Embryonic facial prominence (tissue), 1 donor: ENCODE data around the gene VPS51.

Experiments
- DNase-seq: peaks from one replicate; pipeline ENCODE4 v3.0.0-alpha.2; 2016; ENCODE audit errors: extremely low spot score

VPS51 gene

DNA sequence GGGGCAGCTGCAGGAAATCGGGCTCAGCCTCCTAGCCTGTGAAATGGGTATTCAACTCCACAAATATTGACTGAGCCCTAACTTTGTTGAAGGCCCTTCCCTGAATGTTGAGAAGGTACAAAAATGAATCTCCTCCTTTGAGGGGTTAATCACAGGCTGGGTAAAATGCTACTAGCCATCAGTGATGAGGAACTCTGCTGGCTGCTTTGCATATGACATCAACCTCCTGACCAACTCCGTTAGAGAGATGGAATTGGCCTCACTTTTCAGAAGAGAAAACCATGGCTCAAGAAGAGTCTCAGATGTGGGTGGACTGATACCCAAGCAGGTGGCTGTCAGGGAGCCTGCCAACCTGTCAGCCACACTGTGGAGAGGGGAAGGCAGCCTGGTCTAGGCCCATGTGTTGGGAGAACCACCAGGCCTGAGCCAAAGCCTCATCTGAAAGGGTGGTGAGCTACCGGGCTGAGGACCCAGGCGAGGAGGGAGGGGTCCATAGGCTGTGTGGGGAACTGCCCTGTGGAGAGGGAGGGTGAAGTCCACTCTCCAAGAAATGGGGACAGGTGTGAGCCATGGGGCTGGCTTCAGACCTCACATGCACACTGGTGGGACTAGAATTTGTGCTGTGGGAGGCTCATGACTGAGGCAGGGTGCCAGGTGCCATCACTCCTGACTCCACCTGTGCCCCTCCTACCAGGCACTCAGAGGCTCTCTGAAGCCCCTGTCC is 23.9 kb upstream of the VPS51 start:
- no peak for DNase-seq

GRCh38 chr11:65072631-65072966 is 23.4 kb upstream of the VPS51 start:
- DNase-seq = no peak

GRCh38 chr11:65077451-65077850 is 18.6 kb upstream of the VPS51 start:
- DNase-seq = no peak

DNA sequence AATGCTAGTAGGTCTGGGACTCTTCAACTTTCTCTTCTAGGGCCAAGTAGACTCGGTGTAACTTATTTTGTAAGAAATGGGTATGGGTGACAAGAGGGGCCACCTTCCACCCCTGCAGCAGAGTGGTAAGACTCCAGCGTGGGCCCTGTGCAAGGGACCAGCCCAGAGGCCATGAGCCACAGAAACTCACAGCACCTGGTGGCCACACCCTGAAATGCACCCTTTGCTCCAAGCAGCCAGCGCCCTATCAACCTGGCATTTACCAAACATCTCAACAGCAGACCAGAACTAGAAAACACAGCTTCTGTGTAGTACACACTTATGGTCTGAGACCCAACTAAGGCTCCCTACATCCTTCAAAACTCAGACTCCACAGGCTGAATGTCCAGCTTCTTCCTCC is 17.9 kb upstream of the VPS51 start:
- DNase-seq = no peak

- DNase-seq = no peak
Measured at GRCh38 chr11:65078786-65079342, 17.1 kb upstream of the VPS51 start.

DNA sequence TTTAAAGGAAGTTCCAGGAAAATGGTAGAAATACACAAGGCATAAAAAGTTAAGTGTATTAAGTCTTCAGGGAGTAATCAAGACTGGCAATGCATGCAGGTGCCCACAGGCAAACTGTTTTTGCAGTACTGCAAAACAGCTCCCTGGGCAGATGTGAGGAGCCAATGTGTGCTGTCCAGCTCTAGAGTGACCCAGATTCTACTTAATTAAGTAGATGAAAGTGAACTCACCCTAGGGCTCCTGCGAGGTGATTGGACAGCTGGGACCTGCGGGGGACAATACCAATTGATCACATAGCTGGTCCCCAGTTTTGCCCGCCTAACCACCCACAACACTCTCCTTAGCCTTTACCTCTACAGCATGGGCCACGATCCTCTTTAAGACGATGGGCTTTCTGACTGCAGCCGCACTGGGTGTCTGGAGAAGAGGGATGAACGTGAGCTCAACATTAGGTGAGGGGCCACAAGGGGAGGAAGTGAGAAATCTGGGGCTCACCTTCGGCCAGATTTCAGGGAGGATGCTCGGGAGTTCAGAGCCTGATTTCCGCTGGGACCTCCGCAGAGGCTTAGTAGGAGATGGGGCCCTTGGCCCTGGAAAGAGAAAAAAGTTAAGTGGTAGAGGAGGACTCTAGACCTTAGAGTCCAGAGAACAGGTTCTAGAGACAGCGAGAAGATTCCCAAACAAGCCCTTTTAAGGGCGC is 12.7 kb upstream of the VPS51 start:
- no peak for DNase-seq

DNA sequence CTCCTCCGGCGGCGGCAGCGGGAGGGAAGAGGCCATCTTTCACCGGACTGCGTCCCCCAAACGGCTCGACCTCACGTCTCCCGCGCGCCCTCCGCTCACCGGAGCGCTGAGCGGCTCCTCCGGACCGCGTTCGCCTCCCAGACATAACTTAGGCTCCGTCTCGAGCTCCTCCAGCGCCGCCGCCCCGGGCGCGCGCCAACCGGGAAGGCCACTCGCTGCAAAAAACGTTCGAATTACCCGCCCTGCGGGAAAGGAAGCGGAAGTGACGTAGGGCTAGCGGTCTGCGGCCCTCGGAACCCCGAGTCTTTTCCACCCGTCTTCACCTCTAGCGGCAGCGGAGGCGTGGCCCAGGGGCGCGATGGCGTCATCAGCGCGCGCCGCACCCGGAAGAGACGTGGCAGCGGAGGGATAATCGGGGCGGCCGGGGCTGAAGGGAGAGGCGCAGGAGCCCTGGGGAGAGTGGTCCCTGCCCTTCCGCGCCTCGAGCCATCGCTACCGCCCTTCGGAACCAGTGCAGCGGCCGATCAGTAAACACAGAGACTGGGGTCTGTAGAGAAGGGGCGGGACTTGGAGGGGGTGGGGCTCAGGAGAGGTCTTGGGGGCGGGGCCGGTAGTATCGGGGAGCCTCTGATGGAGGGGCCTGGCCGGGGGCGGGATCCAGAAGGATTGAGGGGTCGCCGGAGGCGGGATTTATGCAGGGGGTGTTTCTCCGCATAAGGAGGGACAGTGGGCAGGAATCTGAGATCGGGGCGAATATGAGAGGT is 12.0 kb upstream of the VPS51 start, which contains the start of the genes CDCA5 and ZFPL1:
Gene CDCA5, minus strand, starts transcription at position 207 of the 764 bp plus-strand sequence. Its CDS starts 62 bp downstream, at position 145.
Gene ZFPL1, plus strand, starts transcription at position 389 of the 764 bp plus-strand sequence. CDS start 477 bp downstream, outside the sequence.
- DNase-seq = peak; percentile 97

DNA sequence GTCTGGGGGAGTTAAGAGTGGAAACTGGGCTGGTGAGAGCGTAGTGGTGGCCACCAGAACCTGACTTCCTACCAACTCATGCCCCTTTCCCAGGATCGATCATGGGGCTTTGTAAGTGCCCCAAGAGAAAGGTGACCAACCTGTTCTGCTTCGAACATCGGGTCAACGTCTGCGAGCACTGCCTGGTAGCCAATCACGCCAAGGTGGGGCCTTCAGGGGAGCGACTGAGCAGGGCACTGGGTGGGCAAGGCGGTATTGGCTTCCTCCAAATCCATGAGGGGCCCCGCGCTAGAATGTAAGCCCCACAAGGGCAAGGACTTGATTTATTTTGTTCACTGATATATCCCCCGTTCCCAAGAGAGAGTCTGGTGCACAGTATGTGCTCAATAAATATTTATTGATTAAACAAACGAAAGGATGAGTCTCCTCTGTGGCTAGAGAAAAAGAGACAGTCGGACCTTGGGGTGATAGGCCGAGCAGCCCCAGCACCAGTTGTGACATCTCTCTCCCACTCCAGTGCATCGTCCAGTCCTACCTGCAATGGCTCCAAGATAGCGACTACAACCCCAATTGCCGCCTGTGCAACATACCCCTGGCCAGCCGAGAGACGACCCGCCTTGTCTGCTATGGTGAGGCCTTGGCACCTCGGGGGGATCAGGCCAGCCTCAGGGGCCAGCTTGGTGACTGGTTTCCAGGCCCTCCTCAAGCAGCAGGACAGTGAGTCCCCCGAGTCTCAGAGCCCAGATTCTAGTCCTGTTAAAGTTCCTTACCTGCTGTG is 11.2 kb upstream of the VPS51 start:
- DNase-seq = no peak

DNA sequence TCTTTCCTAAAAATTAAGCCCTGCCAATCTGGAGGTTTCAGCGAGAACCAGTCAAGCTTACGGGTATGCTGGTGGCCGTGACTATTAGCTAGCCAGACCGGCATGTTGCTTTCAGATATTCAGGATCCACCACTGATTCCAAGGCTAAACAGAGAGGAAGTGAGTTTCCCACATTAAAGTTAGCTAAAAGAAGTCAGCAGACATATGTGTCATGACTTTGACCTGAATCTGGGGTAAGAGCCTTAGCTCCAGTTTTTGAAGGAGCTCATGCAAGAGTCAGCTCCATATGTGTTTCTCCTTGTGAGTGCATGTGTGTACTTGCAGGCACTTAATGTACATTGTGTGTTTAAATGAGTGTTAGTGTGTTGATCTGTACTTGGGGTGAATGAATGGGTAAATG is 10.6 kb upstream of the VPS51 start:
- no peak for DNase-seq

DNA sequence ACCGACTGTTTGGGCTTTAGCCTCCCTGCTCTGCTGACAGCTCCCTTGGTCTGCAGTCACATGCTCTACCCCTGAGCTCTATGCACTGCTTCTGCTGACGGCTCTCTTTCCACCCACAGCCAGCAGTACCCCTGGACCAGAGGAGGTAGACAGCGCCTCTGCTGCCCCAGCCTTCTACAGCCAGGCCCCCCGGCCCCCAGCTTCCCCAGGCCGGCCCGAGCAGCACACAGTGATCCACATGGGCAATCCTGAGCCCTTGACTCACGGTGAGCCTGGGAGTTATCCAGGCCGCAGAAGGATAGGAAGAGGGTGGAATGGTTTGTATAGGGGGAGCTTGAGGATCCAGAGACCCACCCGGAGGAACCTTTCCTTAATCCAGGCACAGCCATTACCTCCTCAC is 9.2 kb upstream of the VPS51 start:
- DNase-seq = no peak

GRCh38 chr11:65087216-65087615 is 8.8 kb upstream of the VPS51 start:
- no peak for DNase-seq

DNA sequence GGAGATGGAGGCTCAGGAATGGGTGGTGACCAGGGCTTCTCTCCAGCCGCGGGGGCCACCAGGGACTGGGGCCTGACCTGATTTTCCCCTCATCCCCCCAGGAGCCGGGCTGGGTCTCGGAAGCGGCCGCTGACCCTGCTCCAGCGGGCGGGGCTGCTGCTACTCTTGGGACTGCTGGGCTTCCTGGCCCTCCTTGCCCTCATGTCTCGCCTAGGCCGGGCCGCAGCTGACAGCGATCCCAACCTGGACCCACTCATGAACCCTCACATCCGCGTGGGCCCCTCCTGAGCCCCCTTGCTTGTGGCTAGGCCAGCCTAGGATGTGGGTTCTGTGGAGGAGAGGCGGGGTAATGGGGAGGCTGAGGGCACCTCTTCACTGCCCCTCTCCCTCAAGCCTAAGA is 8.2 kb upstream of the VPS51 start:
- DNase-seq = no peak

GRCh38 chr11:65089621-65090020 is 6.4 kb upstream of the VPS51 start:
- no peak for DNase-seq

DNA sequence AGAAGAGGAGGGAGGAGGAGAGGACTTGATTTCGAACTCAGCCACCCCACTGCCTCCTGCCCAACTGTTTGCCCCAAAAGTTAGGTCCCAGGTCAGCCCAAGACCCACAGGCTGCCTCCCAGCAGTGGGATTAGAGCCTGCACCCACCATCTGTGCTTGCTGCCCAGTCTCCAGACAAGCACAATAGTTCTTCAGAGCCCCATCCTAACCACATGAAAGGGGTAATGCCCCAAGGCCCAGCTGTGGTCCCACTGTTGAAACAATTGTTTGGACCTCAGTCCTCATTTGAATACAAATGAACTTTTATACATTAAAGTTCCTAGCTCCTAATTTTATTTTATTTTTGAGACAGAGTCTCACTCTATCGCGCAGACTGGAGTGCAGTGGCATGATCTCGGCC is 5.4 kb upstream of the VPS51 start:
- no peak for DNase-seq

- no peak for DNase-seq
Measured at GRCh38 chr11:65095427-65095826, 587 bp upstream of the VPS51 start.

GRCh38 chr11:65096926-65097325 is 912 bp downstream of the VPS51 start:
- DNase-seq = no peak

DNA sequence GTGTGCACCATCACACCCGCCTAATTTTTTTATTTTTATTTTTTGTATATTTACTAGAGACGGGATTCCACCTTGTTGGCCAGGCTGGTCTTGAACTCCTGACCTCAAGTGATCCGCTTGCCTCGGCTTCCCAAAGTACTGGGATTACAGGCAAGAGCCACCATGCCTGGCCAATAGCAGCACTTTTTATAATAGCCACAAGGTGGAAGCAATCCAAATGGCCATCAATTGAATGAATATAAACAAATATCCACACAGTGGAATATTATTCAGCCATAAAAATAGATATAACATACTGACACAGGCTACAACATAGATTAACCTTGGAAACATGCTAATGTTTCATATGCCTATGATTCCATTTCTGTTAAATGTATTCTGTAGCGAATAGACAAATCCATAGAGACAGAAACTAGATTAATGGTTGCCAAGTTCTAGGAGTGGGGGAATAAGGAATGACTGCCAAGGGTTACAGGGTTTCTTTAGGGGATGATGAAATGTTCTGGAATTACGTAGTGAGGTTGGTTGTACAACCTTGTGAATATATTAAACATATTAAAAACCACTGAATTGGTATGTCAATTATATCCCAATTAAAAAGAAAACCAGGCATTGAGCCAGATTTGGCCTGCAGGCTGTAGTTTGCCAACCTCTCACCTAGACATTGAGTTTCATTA is 4.8 kb downstream of the VPS51 start:
- DNase-seq = no peak

DNA sequence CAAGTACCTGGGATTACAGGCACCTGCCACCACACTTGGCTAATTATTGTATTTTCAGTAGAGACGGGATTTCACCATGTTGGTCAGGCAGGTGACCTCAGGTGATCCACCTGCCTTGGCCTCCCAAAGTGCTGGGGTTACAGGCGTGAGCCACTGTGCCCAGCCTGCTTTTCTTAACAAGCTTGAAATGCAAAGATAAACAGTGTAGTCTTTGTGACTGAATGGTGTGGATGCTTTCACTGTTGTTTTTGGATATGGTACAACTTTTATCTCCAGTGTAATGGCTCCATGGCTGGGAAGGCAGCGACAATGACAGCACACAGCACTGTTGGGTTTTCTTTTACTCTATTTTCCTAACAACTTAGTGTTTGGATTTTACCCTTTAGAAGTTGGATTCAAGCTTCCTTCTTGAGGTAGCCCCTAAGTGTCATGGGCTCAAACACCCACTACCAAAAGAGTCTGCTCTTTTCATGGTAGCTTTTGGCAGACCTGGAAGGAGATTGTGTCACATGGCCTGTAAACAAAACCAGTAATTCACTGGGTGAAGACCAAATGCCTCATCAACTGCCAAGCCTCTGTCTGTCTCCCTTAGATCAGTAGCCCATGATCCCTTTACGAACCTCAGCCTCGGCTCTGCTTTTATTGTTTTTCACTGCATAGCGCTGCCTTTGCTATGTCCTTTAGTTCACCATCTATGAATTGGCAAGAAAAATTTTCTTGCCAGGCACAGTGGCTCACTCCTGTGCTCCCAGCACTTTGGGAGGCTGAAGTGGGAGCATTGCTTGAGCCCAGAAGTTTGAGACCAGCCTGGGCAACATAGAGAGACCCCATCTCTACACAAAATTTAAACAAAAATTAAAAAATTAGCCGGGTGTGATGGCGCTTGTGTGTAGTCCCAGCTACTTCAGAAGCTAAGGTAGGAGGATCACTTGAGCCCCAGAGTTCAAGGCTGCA is 6.4 kb downstream of the VPS51 start:
- no peak for DNase-seq

DNA sequence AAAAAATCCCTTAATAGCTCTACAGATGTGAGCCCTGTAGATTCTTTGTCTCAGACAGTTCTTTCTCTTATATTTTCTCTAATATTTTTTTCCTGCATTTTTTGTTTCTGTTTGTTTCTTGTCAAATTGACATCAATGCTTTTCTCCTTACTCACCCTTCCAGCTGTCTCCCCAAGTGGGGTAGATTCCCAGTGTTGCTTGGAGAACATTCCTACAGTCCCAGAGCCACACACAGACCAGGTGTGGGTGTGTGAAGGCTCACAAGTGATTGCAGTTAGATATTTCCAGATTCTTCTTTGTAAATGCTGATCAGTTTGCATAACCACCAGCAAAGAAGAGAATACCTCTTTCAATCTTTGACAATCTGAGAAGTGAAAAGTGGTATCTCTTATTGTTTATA is 7.5 kb downstream of the VPS51 start:
- DNase-seq = no peak

GRCh38 chr11:65104628-65105027 is 8.6 kb downstream of the VPS51 start:
- no peak for DNase-seq
